Measurements from ENCODE around the gene FARSA. TPM values are rescaled to one million over a fixed set of nuclear protein-coding genes. Genes with fewer than 3 reads are reported as not detected.

FARSA gene
- total and polyA plus RNA-seq, 8 donors = 35.3 to 59.4 (median 41.8) TPM

DNA sequence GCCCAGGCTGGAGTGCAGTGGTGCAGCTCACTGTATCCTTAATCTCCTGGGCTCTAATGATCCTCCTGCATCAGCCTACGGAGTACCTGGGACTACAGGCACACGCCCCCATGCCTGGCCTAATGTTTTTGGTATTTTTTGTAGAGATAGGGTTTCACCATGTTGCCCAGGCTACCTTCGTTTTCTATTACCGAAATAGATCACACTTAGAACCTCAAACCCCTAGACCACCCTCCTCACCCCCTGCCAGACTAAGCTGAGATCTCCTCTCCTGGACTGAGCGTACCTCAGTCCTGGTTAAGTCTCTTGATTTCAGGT is 46.9 kb downstream of the FARSA start:
- Histone ChIP-seq H3K9me3 (peaks cover 3 to 7% of the 10 kb centered on the region in 2 donors), H3K36me3 (no peaks in the 10 kb centered on the region), H3K4me3 (no peak overlapping the region), H3K27me3 (peaks cover 0 to 32% of the 10 kb centered on the region in 2 donors), H3K4me1 (peaks cover 2 to 46% of the 10 kb centered on the region in 2 donors), H3K27ac (no peak overlapping the region)
- no peak for DNase-seq
- intact Hi-C loops (cut with DNase I) = loop anchor here in 1 of 2 donors (10.0 kb wide), 1 partner anchor 78 kb away; the partner anchor contains the start of gene DAND5
- TF ChIP-seq, protein P1, sequence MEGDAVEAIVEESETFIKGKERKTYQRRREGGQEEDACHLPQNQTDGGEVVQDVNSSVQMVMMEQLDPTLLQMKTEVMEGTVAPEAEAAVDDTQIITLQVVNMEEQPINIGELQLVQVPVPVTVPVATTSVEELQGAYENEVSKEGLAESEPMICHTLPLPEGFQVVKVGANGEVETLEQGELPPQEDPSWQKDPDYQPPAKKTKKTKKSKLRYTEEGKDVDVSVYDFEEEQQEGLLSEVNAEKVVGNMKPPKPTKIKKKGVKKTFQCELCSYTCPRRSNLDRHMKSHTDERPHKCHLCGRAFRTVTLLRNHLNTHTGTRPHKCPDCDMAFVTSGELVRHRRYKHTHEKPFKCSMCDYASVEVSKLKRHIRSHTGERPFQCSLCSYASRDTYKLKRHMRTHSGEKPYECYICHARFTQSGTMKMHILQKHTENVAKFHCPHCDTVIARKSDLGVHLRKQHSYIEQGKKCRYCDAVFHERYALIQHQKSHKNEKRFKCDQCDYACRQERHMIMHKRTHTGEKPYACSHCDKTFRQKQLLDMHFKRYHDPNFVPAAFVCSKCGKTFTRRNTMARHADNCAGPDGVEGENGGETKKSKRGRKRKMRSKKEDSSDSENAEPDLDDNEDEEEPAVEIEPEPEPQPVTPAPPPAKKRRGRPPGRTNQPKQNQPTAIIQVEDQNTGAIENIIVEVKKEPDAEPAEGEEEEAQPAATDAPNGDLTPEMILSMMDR (IDR thresholded peaks at IDR 0.05) = no peak
- no peak for ATAC-seq

DNA sequence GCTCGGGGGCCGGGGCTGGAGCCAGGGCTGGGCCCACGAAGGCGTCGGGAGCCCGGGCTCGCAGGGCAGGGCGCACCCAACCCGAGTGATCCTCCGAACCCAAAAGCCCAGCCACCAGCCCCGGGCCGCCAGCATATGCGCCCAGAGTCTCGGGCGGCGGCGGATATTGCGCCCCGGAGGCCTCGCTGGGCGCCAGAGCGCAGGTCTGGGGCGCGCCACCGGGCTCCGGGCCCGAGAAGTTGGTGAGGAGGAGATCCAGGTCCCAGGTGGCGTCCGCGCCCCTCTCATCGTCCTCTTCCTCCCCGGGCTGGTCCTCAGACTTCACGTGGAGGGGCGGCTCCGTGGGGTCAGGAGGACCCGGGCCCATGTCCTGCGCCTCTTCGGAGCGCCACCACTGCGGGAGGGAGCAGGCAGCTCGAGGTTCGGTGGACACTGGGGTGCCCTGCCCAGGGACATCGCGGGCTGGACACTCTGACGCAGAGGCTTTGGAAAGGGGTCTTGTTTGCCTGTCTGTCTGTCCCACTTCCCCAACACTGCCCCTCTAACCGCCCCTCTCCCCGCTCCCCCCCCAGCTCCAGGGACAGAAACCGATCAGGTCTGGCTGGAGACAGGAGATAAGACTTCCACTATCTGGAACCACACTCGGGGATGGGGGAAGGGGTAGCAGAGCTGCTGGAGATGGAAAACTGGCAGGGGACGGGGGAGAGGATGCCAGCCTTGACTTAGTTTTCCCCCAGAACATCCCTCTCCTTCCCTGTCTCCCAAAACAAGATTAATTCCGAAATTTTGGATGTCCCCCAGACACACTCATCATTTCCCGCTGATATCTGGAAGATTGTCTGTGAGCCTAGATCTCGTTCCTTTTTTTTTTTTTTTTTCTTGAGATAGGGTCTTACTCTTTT is 47.5 kb downstream of the FARSA start:
- ATAC-seq (peak; percentile 0), DNase-seq (no peak)
- intact Hi-C loops (cut with DNase I) = loop anchor here in 1 of 2 donors (10.0 kb wide), 1 partner anchor 79 kb away; the partner anchor contains the start of gene DAND5
- Histone ChIP-seq H3K27ac (peak overlapping the region in 1 of 2 donors; percentile 29), H3K36me3 (no peaks in the 10 kb centered on the region), H3K4me1 (peaks cover 0 to 43% of the 10 kb centered on the region in 2 donors), H3K4me3 (peak overlapping the region; percentile 33 to 48), H3K27me3 (peaks cover 0 to 32% of the 10 kb centered on the region in 2 donors), H3K9me3 (peaks cover 3 to 7% of the 10 kb centered on the region in 2 donors)
- TF ChIP-seq, protein P1 (IDR thresholded peaks at IDR 0.05) = peak in 1 of 2 donors; percentile 9

GRCh38 chr19:12884926-12885748 is 48.4 kb downstream of the FARSA start:
- Histone ChIP-seq H3K36me3 (no peaks in the 10 kb centered on the region), H3K27ac (peak overlapping the region in 1 of 2 donors; percentile 29), H3K4me1 (peaks cover 0 to 51% of the 10 kb centered on the region in 2 donors), H3K4me3 (peak overlapping the region; percentile 33 to 48), H3K9me3 (peaks cover 3 to 7% of the 10 kb centered on the region in 2 donors), H3K27me3 (peaks cover 0 to 32% of the 10 kb centered on the region in 2 donors)
- peak; percentile 23 to 97 (median 80) for DNase-seq
- intact Hi-C loops (cut with DNase I) = loop anchor here in 1 of 2 donors (10.0 kb wide), 1 partner anchor 80 kb away; the partner anchor contains the start of gene DAND5
- peak; percentile 72 for ATAC-seq
- TF ChIP-seq, protein P1 (IDR thresholded peaks at IDR 0.05) = peak; percentile 62 to 71

DNA sequence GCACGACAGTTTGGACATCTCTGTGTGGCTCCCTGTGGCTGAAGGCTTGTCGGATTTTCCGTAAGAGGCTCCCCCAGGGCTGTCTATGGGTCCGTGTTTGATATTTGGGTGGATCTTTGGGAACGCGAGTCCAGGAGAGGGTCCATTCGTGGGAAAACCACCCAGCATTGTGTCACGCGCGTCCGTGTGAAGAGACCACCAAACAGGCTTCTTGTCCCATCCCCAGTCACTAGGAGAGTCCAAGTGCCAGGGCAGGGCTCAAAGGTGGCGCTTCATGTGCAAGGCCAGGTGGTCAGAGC is 48.9 kb downstream of the FARSA start:
- DNase-seq (no peak), ATAC-seq (no peak)
- Histone ChIP-seq H3K4me3 (peak overlapping the region in 1 of 2 donors; percentile 48), H3K36me3 (no peaks in the 10 kb centered on the region), H3K9me3 (peaks cover 3 to 7% of the 10 kb centered on the region in 2 donors), H3K27ac (peak overlapping the region in 1 of 2 donors; percentile 29), H3K4me1 (peaks cover 0 to 53% of the 10 kb centered on the region in 2 donors), H3K27me3 (peaks cover 0 to 32% of the 10 kb centered on the region in 2 donors)
- intact Hi-C loops (cut with DNase I) = loop anchor here in 1 of 2 donors (10.0 kb wide), 1 partner anchor 80 kb away; the partner anchor contains the start of gene DAND5
- TF ChIP-seq, protein P1 (IDR thresholded peaks at IDR 0.05) = no peak

Measured in left lung (tissue), 10 donors.